ENCODE measurements around the gene CFAP77.

Gene CFAP77

GRCh38 chr9:132485393-132485792 is 75.4 kb downstream of the CFAP77 start:
- TF ChIP-seq POLR2AphosphoS5 (IDR thresholded peaks at IDR 0.05; ENCODE audit: low read depth) = no peak
- TF ChIP-seq, protein P1, sequence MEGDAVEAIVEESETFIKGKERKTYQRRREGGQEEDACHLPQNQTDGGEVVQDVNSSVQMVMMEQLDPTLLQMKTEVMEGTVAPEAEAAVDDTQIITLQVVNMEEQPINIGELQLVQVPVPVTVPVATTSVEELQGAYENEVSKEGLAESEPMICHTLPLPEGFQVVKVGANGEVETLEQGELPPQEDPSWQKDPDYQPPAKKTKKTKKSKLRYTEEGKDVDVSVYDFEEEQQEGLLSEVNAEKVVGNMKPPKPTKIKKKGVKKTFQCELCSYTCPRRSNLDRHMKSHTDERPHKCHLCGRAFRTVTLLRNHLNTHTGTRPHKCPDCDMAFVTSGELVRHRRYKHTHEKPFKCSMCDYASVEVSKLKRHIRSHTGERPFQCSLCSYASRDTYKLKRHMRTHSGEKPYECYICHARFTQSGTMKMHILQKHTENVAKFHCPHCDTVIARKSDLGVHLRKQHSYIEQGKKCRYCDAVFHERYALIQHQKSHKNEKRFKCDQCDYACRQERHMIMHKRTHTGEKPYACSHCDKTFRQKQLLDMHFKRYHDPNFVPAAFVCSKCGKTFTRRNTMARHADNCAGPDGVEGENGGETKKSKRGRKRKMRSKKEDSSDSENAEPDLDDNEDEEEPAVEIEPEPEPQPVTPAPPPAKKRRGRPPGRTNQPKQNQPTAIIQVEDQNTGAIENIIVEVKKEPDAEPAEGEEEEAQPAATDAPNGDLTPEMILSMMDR (IDR thresholded peaks at IDR 0.05; ENCODE audit: insufficient read depth, low read length) = no peak
- TF ChIP-seq, protein P2, sequence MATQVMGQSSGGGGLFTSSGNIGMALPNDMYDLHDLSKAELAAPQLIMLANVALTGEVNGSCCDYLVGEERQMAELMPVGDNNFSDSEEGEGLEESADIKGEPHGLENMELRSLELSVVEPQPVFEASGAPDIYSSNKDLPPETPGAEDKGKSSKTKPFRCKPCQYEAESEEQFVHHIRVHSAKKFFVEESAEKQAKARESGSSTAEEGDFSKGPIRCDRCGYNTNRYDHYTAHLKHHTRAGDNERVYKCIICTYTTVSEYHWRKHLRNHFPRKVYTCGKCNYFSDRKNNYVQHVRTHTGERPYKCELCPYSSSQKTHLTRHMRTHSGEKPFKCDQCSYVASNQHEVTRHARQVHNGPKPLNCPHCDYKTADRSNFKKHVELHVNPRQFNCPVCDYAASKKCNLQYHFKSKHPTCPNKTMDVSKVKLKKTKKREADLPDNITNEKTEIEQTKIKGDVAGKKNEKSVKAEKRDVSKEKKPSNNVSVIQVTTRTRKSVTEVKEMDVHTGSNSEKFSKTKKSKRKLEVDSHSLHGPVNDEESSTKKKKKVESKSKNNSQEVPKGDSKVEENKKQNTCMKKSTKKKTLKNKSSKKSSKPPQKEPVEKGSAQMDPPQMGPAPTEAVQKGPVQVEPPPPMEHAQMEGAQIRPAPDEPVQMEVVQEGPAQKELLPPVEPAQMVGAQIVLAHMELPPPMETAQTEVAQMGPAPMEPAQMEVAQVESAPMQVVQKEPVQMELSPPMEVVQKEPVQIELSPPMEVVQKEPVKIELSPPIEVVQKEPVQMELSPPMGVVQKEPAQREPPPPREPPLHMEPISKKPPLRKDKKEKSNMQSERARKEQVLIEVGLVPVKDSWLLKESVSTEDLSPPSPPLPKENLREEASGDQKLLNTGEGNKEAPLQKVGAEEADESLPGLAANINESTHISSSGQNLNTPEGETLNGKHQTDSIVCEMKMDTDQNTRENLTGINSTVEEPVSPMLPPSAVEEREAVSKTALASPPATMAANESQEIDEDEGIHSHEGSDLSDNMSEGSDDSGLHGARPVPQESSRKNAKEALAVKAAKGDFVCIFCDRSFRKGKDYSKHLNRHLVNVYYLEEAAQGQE (IDR thresholded peaks at IDR 0.05; ENCODE audit: insufficient replicate concordance, low read depth) = no peak
- TF ChIP-seq GABPA (IDR thresholded peaks at IDR 0.05; ENCODE audit: low read depth) = no peak
- TF ChIP-seq SPI1 (IDR thresholded peaks at IDR 0.05; ENCODE audit: borderline replicate concordance, low read depth) = no peak
- Histone ChIP-seq H3K27me3 (ENCODE audit: insufficient read depth, poor library complexity, severe bottlenecking) (peaks cover 11% of the 10 kb centered on the region), H3K27ac (replicated peaks) (no peak overlapping the region), H3K4me3 (replicated peaks; ENCODE audit: insufficient read depth, low read length) (no peak overlapping the region)
- no peak for DNase-seq (ENCODE audit: low read depth in 1 of 2, low spot score in 1 of 2)

GRCh38 chr9:132486706-132487350 is 76.8 kb downstream of the CFAP77 start:
- no peak overlapping the region for H3K27ac ChIP-seq (replicated peaks)
- H3K27me3 ChIP-seq (ENCODE audit: insufficient read depth, poor library complexity, severe bottlenecking) = peaks cover 7% of the 10 kb centered on the region
- no peak overlapping the region for H3K4me3 ChIP-seq (replicated peaks; ENCODE audit: insufficient read depth, low read length)
- no peak for TF ChIP-seq GABPA (IDR thresholded peaks at IDR 0.05; ENCODE audit: low read depth)
- TF ChIP-seq POLR2AphosphoS5 (IDR thresholded peaks at IDR 0.05; ENCODE audit: low read depth) = no peak
- no peak for TF ChIP-seq SPI1 (IDR thresholded peaks at IDR 0.05; ENCODE audit: borderline replicate concordance, low read depth)
- TF ChIP-seq, protein P2 (IDR thresholded peaks at IDR 0.05; ENCODE audit: insufficient replicate concordance, low read depth) = no peak
- TF ChIP-seq, protein P1 (IDR thresholded peaks at IDR 0.05; ENCODE audit: insufficient read depth, low read length) = no peak
- DNase-seq (ENCODE audit: low read depth in 1 of 2, low spot score in 1 of 2) = no peak

- Histone ChIP-seq H3K27ac (replicated peaks) (no peak overlapping the region), H3K27me3 (ENCODE audit: insufficient read depth, poor library complexity, severe bottlenecking) (peaks cover 7% of the 10 kb centered on the region), H3K4me3 (replicated peaks; ENCODE audit: insufficient read depth, low read length) (no peak overlapping the region)
- no peak for DNase-seq (ENCODE audit: low read depth in 1 of 2, low spot score in 1 of 2)
- TF ChIP-seq POLR2AphosphoS5 (IDR thresholded peaks at IDR 0.05; ENCODE audit: low read depth) = no peak
- TF ChIP-seq, protein P2 (IDR thresholded peaks at IDR 0.05; ENCODE audit: insufficient replicate concordance, low read depth) = no peak
- TF ChIP-seq, protein P1 (IDR thresholded peaks at IDR 0.05; ENCODE audit: insufficient read depth, low read length) = no peak
- no peak for TF ChIP-seq GABPA (IDR thresholded peaks at IDR 0.05; ENCODE audit: low read depth)
- TF ChIP-seq SPI1 (IDR thresholded peaks at IDR 0.05; ENCODE audit: borderline replicate concordance, low read depth) = no peak
These were observed 77.4 kb downstream of the CFAP77 start for GRCh38 chr9:132487351-132487791.
